SK-N-SH treated with all-trans-retinoic acid at 6 μM for 48 hours (cell line): ENCODE measurements around the gene ZCCHC7.

Experiments
- ATAC-seq: fragments of 200-7000 bp; cut with Tn5 transposase; 3 replicates; pipeline ENCODE4 v1.9.1; 2020; ENCODE audit warnings: mild to moderate bottlenecking, moderate library complexity
- ARNTL ChIP-seq: fragments of 450-650 bp; formaldehyde crosslinking; IDR thresholded peaks from 2 replicates; pipeline ENCODE4 v1.5.0; 2020; ENCODE audit warnings: low read depth, mild to moderate bottlenecking, moderate library complexity, borderline replicate concordance
- BACH2 ChIP-seq: fragments of 250-450 bp; sonication (Bioruptor Pico); IDR thresholded peaks from 2 replicates; pipeline ENCODE4 v1.9.0; 2021; ENCODE audit warnings: mild to moderate bottlenecking, borderline replicate concordance
- CSDC2 ChIP-seq: fragments of 250-450 bp; sonication (Bioruptor Pico); IDR thresholded peaks from 2 replicates; pipeline ENCODE4 v1.5.0; 2020; ENCODE audit warnings: mild to moderate bottlenecking, moderate library complexity
- ESRRG ChIP-seq: fragments of 250-450 bp; sonication (Bioruptor Pico); IDR thresholded peaks from 2 replicates; pipeline ENCODE4 v1.6.1; 2021; ENCODE audit warnings: mild to moderate bottlenecking
- GLIS3 ChIP-seq: fragments of 250-450 bp; sonication (Bioruptor Pico); IDR thresholded peaks from 2 replicates; pipeline ENCODE4 v1.5.0; 2020; ENCODE audit warnings: mild to moderate bottlenecking, moderate library complexity
- ISL1 ChIP-seq: fragments of 250-450 bp; sonication (Bioruptor Pico); IDR thresholded peaks from 2 replicates; pipeline ENCODE4 v2.1.2; 2022; ENCODE audit warnings: mild to moderate bottlenecking, moderate library complexity
- OSR1 ChIP-seq: fragments of 250-450 bp; sonication (Bioruptor Pico); IDR thresholded peaks from 2 replicates; pipeline ENCODE4 v1.8.0; 2022; ENCODE audit warnings: moderate library complexity, mild to moderate bottlenecking, inconsistent platforms
- RARB ChIP-seq: fragments of 250-450 bp; sonication (Bioruptor Pico); IDR thresholded peaks from 2 replicates; pipeline ENCODE4 v1.8.0; 2021; ENCODE audit warnings: mild to moderate bottlenecking, moderate library complexity
- SNAI2 ChIP-seq: fragments of 250-450 bp; sonication (Bioruptor Pico); IDR thresholded peaks from 2 replicates; pipeline ENCODE4 v1.5.0; 2020; ENCODE audit warnings: mild to moderate bottlenecking, moderate library complexity
- TCF4 ChIP-seq: fragments of 250-450 bp; sonication (Bioruptor Pico); IDR thresholded peaks from 2 replicates; pipeline ENCODE4 v1.8.0; 2021; ENCODE audit warnings: mild to moderate bottlenecking, moderate library complexity, borderline replicate concordance
- TOX ChIP-seq: fragments of 250-450 bp; sonication (Bioruptor Pico); IDR thresholded peaks from 2 replicates; pipeline ENCODE4 v1.8.0; 2021; ENCODE audit warnings: mild to moderate bottlenecking, moderate library complexity, borderline replicate concordance
- ZC3H10 ChIP-seq: fragments of 250-450 bp; sonication (Bioruptor Pico); IDR thresholded peaks from 2 replicates; pipeline ENCODE4 v1.5.1; 2021; ENCODE audit warnings: mild to moderate bottlenecking, moderate library complexity
- ZFP3 ChIP-seq: fragments of 250-450 bp; sonication (Bioruptor Pico); IDR thresholded peaks from 2 replicates; pipeline ENCODE4 v1.5.0; 2020; ENCODE audit warnings: mild to moderate bottlenecking, moderate library complexity
- ZNF565 ChIP-seq: fragments of 450-650 bp; formaldehyde crosslinking; conservative IDR thresholded peaks from 2 replicates; pipeline ENCODE4 v1.5.0; 2020; ENCODE audit warnings: low read depth, mild to moderate bottlenecking, moderate library complexity
- ZNF70 ChIP-seq: fragments of 450-650 bp; formaldehyde crosslinking; IDR thresholded peaks from 2 replicates; pipeline ENCODE4 v1.5.0; 2020; ENCODE audit warnings: mild to moderate bottlenecking, moderate library complexity
- ZNF8 ChIP-seq: fragments of 450-650 bp; formaldehyde crosslinking; IDR thresholded peaks from 2 replicates; pipeline ENCODE4 v1.5.0; 2020; ENCODE audit warnings: mild to moderate bottlenecking, moderate library complexity
- TF ChIP-seq, protein P1 (sequence below): fragments of 250-450 bp; sonication (Bioruptor Pico); IDR thresholded peaks from 2 replicates; pipeline ENCODE4 v1.8.0; 2020; ENCODE audit warnings: mild to moderate bottlenecking, moderate library complexity, borderline replicate concordance
- TF ChIP-seq, protein P2 (sequence below): fragments of 250-450 bp; sonication (Bioruptor Pico); IDR thresholded peaks from 2 replicates; pipeline ENCODE4 v1.5.1; 2021; ENCODE audit warnings: mild to moderate bottlenecking, moderate library complexity
- TF ChIP-seq, protein P3 (sequence below): fragments of 250-450 bp; sonication (Bioruptor Pico); IDR thresholded peaks from 2 replicates; pipeline ENCODE4 v1.5.0; 2020; ENCODE audit warnings: mild to moderate bottlenecking, moderate library complexity
- TF ChIP-seq, protein P4 (sequence below): fragments of 250-450 bp; sonication (Bioruptor Pico); IDR thresholded peaks from 2 replicates; pipeline ENCODE4 v1.5.1; 2020; ENCODE audit warnings: low read depth, mild to moderate bottlenecking, moderate library complexity

Gene ZCCHC7

DNA sequence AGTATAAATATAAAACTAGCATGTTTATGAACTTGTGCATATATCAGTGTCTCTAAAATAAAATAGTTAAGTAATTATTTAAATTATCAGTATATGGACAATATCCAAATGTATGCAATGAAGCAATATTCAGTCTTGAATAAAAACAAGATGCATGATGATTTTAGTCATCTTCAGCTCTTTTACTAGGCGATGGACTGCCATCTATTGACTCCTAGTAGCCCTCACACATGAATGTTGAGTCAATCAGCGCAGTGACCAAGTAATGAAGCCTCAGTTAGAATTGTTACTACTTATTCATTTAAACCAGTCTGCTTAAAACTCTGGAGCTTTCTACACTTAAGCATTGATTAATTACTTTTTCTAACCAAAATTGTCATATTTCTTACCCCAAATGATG is 209.2 kb downstream of the ZCCHC7 start:
- peak; percentile 60; the same call in 2 of the 3 replicates for ATAC-seq
- TF ChIP-seq, protein P1, sequence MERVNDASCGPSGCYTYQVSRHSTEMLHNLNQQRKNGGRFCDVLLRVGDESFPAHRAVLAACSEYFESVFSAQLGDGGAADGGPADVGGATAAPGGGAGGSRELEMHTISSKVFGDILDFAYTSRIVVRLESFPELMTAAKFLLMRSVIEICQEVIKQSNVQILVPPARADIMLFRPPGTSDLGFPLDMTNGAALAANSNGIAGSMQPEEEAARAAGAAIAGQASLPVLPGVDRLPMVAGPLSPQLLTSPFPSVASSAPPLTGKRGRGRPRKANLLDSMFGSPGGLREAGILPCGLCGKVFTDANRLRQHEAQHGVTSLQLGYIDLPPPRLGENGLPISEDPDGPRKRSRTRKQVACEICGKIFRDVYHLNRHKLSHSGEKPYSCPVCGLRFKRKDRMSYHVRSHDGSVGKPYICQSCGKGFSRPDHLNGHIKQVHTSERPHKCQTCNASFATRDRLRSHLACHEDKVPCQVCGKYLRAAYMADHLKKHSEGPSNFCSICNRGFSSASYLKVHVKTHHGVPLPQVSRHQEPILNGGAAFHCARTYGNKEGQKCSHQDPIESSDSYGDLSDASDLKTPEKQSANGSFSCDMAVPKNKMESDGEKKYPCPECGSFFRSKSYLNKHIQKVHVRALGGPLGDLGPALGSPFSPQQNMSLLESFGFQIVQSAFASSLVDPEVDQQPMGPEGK (CRISPR knock-in tag), result no peak
- TF ChIP-seq ZNF565 (CRISPR knock-in tag) (no peak), TCF4 (CRISPR knock-in tag) (no peak), TOX (no peak), ZNF70 (CRISPR knock-in tag) (no peak), CSDC2 (CRISPR knock-in tag) (no peak)
- TF ChIP-seq, protein P2, sequence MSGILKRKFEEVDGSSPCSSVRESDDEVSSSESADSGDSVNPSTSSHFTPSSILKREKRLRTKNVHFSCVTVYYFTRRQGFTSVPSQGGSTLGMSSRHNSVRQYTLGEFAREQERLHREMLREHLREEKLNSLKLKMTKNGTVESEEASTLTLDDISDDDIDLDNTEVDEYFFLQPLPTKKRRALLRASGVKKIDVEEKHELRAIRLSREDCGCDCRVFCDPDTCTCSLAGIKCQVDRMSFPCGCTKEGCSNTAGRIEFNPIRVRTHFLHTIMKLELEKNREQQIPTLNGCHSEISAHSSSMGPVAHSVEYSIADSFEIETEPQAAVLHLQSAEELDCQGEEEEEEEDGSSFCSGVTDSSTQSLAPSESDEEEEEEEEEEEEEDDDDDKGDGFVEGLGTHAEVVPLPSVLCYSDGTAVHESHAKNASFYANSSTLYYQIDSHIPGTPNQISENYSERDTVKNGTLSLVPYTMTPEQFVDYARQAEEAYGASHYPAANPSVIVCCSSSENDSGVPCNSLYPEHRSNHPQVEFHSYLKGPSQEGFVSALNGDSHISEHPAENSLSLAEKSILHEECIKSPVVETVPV (CRISPR knock-in tag), result no peak
- TF ChIP-seq, protein P3, sequence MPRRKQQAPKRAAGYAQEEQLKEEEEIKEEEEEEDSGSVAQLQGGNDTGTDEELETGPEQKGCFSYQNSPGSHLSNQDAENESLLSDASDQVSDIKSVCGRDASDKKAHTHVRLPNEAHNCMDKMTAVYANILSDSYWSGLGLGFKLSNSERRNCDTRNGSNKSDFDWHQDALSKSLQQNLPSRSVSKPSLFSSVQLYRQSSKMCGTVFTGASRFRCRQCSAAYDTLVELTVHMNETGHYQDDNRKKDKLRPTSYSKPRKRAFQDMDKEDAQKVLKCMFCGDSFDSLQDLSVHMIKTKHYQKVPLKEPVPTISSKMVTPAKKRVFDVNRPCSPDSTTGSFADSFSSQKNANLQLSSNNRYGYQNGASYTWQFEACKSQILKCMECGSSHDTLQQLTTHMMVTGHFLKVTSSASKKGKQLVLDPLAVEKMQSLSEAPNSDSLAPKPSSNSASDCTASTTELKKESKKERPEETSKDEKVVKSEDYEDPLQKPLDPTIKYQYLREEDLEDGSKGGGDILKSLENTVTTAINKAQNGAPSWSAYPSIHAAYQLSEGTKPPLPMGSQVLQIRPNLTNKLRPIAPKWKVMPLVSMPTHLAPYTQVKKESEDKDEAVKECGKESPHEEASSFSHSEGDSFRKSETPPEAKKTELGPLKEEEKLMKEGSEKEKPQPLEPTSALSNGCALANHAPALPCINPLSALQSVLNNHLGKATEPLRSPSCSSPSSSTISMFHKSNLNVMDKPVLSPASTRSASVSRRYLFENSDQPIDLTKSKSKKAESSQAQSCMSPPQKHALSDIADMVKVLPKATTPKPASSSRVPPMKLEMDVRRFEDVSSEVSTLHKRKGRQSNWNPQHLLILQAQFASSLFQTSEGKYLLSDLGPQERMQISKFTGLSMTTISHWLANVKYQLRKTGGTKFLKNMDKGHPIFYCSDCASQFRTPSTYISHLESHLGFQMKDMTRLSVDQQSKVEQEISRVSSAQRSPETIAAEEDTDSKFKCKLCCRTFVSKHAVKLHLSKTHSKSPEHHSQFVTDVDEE (CRISPR knock-in tag), result no peak
- TF ChIP-seq, all 23 proteins: peak for 0

DNA sequence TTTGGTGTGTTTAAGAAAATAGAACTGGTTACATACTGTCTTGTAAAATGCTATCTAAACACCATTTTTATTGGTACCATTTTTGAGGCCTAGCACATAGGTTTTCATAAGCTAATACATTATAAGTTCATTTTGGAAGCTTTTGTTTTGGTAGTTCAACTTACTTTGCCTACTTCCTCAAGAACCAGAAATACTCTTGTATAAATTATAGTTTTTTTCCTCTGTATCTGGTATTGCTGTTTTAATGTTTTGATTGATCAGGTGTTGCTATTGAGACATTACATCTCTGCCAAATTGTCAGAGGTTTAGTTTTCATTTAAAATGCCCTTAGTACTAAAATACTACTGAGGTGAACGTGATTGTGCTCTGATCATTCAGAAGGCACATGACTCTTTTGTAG is 211.5 kb downstream of the ZCCHC7 start:
- TF ChIP-seq SNAI2 (CRISPR knock-in tag) (no peak), ZNF565 (CRISPR knock-in tag) (no peak), ESRRG (no peak), ZC3H10 (CRISPR knock-in tag) (no peak), CSDC2 (CRISPR knock-in tag) (no peak), TCF4 (CRISPR knock-in tag) (no peak), ZFP3 (CRISPR knock-in tag) (no peak), OSR1 (CRISPR knock-in tag) (no peak), BACH2 (CRISPR knock-in tag) (no peak), ISL1 (CRISPR knock-in tag) (no peak), GLIS3 (CRISPR knock-in tag) (no peak), RARB (CRISPR knock-in tag) (no peak), ARNTL (CRISPR knock-in tag) (no peak), ZNF8 (CRISPR knock-in tag) (no peak)
- TF ChIP-seq, protein P4, sequence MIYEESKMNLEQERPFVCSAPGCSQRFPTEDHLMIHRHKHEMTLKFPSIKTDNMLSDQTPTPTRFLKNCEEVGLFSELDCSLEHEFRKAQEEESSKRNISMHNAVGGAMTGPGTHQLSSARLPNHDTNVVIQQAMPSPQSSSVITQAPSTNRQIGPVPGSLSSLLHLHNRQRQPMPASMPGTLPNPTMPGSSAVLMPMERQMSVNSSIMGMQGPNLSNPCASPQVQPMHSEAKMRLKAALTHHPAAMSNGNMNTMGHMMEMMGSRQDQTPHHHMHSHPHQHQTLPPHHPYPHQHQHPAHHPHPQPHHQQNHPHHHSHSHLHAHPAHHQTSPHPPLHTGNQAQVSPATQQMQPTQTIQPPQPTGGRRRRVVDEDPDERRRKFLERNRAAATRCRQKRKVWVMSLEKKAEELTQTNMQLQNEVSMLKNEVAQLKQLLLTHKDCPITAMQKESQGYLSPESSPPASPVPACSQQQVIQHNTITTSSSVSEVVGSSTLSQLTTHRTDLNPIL (CRISPR knock-in tag), result no peak
- TF ChIP-seq, protein P3 (CRISPR knock-in tag), result no peak
- TF ChIP-seq, protein P2 (CRISPR knock-in tag), result no peak
- ATAC-seq, result no peak
